ENCODE results near the gene MAGEB17. TPM values are rescaled to one million over a fixed set of nuclear protein-coding genes. Genes with fewer than 3 reads are reported as not detected.

MAGEB17 gene
- total RNA-seq, 1 donor from 2014 or later = not detected

GRCh38 chrX:16208601-16209000 lies 41.3 kb downstream of the MAGEB17 start:
- DNase-seq (ENCODE audit: low read depth, low spot score) = no peak

GRCh38 chrX:16210061-16210460 lies 42.8 kb downstream of the MAGEB17 start:
- no peak for DNase-seq (ENCODE audit: low read depth, low spot score)

- DNase-seq (ENCODE audit: low read depth, low spot score) = no peak
Observed at GRCh38 chrX:16212024-16212423, 44.7 kb downstream of the MAGEB17 start.

GRCh38 chrX:16212436-16212835 lies 45.2 kb downstream of the MAGEB17 start:
- no peak for DNase-seq (ENCODE audit: low read depth, low spot score)

GRCh38 chrX:16213961-16214360 lies 46.7 kb downstream of the MAGEB17 start:
- DNase-seq (ENCODE audit: low read depth, low spot score) = no peak

- DNase-seq (ENCODE audit: low read depth, low spot score) = no peak
Observed at GRCh38 chrX:16215660-16216059, 48.4 kb downstream of the MAGEB17 start.

Other genes starting within 250 kb of the MAGEB17 start
- gene GRPR, start 43.9 kb upstream of the MAGEB17 start, total RNA-seq = under 0.01 and 0.11 TPM in 2 replicates